Measurements from ENCODE around the gene ATP8A1.
"Not testable (repeated sequence)": the region's sequence is repeated elsewhere in the genome, so short reads cannot be mapped to it uniquely, and the experiment has no call there.

- TF ChIP-seq SPI1, POLR2AphosphoS5 (IDR thresholded peaks at IDR 0.05; ENCODE audit: low read depth, low read length): not testable (repeated sequence)
Observed at GRCh38 chr4:42486156-42486555, 170.7 kb downstream of the ATP8A1 start.
